IPS DF 4.7 (cell line): ENCODE results near the gene PRRG2.
A peak's percentile ranks its signal among the peaks of the same experiment; 100 is the strongest.

Experiments
- DNase-seq: peaks from one replicate; pipeline ENCODE4 v3.0.0-alpha.2; 2013; ENCODE audit warnings: low spot score; ENCODE audit errors: extremely low read depth

Gene PRRG2

GRCh38 chr19:49637821-49638738 lies 57.0 kb downstream of the PRRG2 start:
- DNase-seq, result no peak

GRCh38 chr19:49639401-49640112 lies 58.4 kb downstream of the PRRG2 start:
- DNase-seq, result no peak

GRCh38 chr19:49640113-49640898 lies 59.2 kb downstream of the PRRG2 start, which contains the start of gene RRAS:
TSS of gene RRAS (minus strand) at chr19:49640143. CDS start at chr19:49640098, 45 bp downstream.
- peak; percentile 99 for DNase-seq
